ENCODE measurements around the gene PRKAG2.

The PRKAG2 gene

DNA sequence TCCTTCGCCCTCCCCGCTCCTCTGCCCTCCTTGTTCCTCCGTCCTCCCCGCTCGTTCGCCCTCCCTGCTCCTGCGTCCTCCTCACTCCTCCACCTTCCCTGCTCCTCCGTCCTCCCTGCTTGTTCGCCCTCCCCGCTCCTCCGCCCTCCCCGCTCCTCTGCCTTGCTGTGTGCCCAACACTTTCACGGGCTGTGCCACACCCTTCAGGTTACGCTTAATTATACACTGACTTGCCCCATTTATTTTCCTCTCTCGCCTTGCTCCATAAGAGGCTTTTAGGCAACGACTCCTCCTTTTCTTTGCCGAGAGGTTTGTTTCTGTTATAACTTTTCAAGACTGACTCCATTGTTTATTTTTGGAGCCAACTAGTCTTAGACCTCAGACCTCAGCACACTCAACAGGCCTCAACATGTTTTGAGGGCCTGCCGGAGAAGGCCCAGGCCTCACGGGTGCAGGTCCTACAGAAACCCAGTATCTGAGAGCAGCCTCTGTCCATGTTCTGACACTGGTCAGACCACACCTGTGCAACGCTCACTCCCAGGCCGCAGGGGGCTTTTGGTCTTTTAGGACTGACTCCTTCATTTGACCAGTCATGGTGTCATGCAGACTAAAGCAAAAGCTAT is 18.2 kb upstream of the PRKAG2 start:
- Mint-ChIP-seq H3K4me1 (ENCODE audit: low read depth) (no peaks in the 10 kb centered on the region), H3K36me3 (no peaks in the 10 kb centered on the region), H3K27ac (no peak overlapping the region), H3K4me3 (no peak overlapping the region), H3K9me3 (ENCODE audit: low read depth) (no peaks in the 10 kb centered on the region), H3K27me3 (peaks cover 5% of the 10 kb centered on the region)

GRCh38 chr7:151894111-151895007 is 17.4 kb upstream of the PRKAG2 start:
- Mint-ChIP-seq H3K27me3 (peaks cover 1% of the 10 kb centered on the region), H3K4me3 (no peak overlapping the region), H3K27ac (no peak overlapping the region), H3K36me3 (no peaks in the 10 kb centered on the region), H3K9me3 (ENCODE audit: low read depth) (no peaks in the 10 kb centered on the region), H3K4me1 (ENCODE audit: low read depth) (no peaks in the 10 kb centered on the region)

GRCh38 chr7:151893405-151893923 is 16.5 kb upstream of the PRKAG2 start:
- Mint-ChIP-seq H3K27ac (no peak overlapping the region), H3K36me3 (no peaks in the 10 kb centered on the region), H3K27me3 (peaks cover 1% of the 10 kb centered on the region), H3K9me3 (ENCODE audit: low read depth) (no peaks in the 10 kb centered on the region), H3K4me1 (ENCODE audit: low read depth) (no peaks in the 10 kb centered on the region), H3K4me3 (no peak overlapping the region)

DNA sequence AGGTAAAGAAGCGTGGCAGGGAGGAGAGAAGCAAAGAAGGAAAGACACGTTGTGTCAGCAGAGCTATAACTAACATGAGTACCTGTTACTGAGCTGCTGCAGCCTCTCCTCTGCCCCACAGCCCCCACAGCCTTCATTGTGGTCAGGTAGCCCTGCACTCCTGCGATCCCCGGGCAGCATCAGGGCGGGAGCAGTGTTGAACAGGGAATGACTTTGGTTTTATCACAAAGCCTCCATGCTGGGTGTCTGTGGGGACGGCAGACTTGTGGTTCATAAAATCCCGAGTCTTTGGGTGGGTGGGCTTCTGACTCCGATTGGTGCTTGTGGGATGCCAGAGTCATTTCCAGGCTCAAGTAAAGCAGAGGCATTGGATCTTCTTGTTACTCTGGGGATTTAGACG is 14.8 kb upstream of the PRKAG2 start:
- no peaks in the 10 kb centered on the region for H3K4me1 Mint-ChIP-seq (ENCODE audit: low read depth)
- H3K36me3 Mint-ChIP-seq = no peaks in the 10 kb centered on the region
- H3K4me3 Mint-ChIP-seq = no peak overlapping the region
- H3K9me3 Mint-ChIP-seq (ENCODE audit: low read depth) = no peaks in the 10 kb centered on the region
- no peak overlapping the region for H3K27ac Mint-ChIP-seq
- H3K27me3 Mint-ChIP-seq = peaks cover 1% of the 10 kb centered on the region

GRCh38 chr7:151891182-151891581 is 14.3 kb upstream of the PRKAG2 start:
- Mint-ChIP-seq H3K36me3 (no peaks in the 10 kb centered on the region), H3K4me3 (no peak overlapping the region), H3K27me3 (peaks cover 2% of the 10 kb centered on the region), H3K27ac (no peak overlapping the region), H3K9me3 (ENCODE audit: low read depth) (no peaks in the 10 kb centered on the region), H3K4me1 (ENCODE audit: low read depth) (no peaks in the 10 kb centered on the region)

DNA sequence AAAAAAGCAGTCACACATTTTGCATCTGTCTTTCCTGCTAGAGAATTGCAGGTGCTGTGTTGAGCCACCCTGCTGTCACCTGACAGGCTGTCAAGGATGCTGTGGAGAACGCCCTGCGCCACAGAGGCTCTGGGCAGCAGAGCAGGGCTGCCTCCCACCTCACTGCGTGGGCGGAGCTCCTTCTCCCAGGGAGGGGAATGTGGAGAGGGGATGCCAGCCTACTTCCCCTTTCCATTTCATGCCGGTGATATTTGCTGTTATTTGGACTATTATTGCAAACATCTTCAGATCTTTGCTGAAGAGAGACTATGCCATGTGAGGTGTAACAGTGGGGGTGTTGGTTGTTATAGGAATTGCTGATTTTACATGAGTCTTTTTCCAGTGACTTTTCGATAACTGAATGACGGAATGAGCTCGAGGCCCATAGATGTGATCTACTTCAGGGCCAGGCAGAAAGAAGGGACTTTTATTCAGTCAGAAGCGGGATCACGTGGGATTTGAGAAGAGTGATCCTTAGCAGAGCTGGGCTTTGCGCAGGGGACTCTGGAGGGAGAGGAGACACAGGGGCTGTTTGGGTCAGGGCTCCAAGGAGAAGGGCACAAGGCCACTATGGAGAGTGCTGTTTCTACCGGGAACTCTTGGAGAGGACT is 13.6 kb upstream of the PRKAG2 start:
- Mint-ChIP-seq H3K4me3 (no peak overlapping the region), H3K36me3 (no peaks in the 10 kb centered on the region), H3K4me1 (ENCODE audit: low read depth) (no peaks in the 10 kb centered on the region), H3K27ac (no peak overlapping the region), H3K27me3 (peaks cover 5% of the 10 kb centered on the region), H3K9me3 (ENCODE audit: low read depth) (no peaks in the 10 kb centered on the region)

GRCh38 chr7:151889406-151890354 is 12.8 kb upstream of the PRKAG2 start:
- no peak overlapping the region for H3K27ac Mint-ChIP-seq
- H3K9me3 Mint-ChIP-seq (ENCODE audit: low read depth) = no peaks in the 10 kb centered on the region
- no peaks in the 10 kb centered on the region for H3K4me1 Mint-ChIP-seq (ENCODE audit: low read depth)
- peaks cover 3% of the 10 kb centered on the region for H3K27me3 Mint-ChIP-seq
- no peaks in the 10 kb centered on the region for H3K36me3 Mint-ChIP-seq
- no peak overlapping the region for H3K4me3 Mint-ChIP-seq

GRCh38 chr7:151888079-151889067 is 11.5 kb upstream of the PRKAG2 start:
- H3K27me3 Mint-ChIP-seq = peaks cover 3% of the 10 kb centered on the region
- H3K36me3 Mint-ChIP-seq = no peaks in the 10 kb centered on the region
- no peaks in the 10 kb centered on the region for H3K9me3 Mint-ChIP-seq (ENCODE audit: low read depth)
- H3K4me3 Mint-ChIP-seq = no peak overlapping the region
- no peak overlapping the region for H3K27ac Mint-ChIP-seq
- H3K4me1 Mint-ChIP-seq (ENCODE audit: low read depth) = no peaks in the 10 kb centered on the region

DNA sequence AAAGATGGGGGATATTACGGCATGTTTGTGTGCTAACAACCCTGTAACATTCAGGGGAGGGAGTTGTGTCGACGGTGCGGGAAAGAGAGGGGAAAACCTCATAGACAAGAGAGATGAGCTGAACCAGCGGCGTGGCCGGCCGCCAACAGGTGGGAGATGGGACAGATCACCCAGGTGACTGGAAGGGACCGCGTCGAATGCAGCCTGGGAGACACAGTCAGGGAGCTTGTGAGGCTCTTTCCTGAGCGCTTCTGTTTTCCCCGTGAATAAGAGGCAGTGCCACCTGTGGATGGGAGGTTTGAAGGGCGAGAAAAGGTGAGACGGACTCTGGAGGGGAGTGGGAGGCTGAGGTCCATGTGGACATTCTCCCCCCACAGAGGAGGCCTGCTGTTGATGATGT is 9.9 kb upstream of the PRKAG2 start:
- Mint-ChIP-seq H3K4me1 (ENCODE audit: low read depth) (no peaks in the 10 kb centered on the region), H3K27ac (no peak overlapping the region), H3K27me3 (peaks cover 3% of the 10 kb centered on the region), H3K9me3 (ENCODE audit: low read depth) (no peaks in the 10 kb centered on the region), H3K36me3 (no peaks in the 10 kb centered on the region), H3K4me3 (no peak overlapping the region)

- Mint-ChIP-seq H3K4me3 (no peak overlapping the region), H3K4me1 (ENCODE audit: low read depth) (no peaks in the 10 kb centered on the region), H3K9me3 (ENCODE audit: low read depth) (no peaks in the 10 kb centered on the region), H3K27me3 (peaks cover 3% of the 10 kb centered on the region), H3K27ac (no peak overlapping the region), H3K36me3 (no peaks in the 10 kb centered on the region)
These were observed 8.3 kb upstream of the PRKAG2 start for GRCh38 chr7:151885202-151885580.

DNA sequence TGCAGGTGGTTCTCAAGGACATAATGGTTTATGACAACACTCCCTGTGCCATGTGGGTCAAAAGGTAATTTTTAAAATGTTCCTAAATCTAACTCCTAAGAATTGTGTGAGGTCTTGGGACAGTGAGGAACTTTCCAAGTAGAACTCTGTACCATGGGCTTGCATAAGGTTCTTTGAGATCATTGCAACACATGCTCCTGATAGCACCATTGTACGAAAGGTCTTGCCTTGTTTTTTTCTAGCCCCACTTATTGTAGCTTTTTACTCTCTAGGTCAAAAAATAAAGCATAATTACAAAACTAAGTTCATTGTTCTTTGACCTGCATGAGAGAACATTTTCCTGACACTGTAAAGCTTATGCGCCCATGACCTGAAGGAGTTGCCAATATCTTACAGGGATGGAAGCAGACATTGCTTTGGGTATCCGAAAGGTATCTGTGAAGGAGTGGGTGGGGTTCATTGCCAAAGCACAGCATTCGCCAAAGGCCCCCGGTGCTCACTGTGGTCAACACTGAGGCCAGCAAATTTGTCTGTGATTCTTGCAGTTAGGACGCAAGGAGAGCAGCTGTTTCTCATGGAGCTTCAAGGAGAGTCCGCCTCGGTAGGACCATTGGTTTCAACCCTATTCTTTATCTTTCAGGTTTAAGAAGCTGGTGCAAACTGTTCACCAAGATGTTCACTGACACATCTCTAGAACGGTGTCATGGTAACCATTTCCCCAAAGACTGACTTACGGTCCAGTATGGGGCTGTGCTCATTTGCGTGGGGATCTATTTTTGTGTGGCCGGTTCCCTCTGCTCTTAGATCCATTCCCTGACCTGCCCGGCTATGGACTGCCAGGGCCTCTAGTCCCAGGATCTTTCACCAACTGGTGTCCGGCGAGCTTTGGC is 7.6 kb upstream of the PRKAG2 start:
- Mint-ChIP-seq H3K4me1 (ENCODE audit: low read depth) (no peaks in the 10 kb centered on the region), H3K27ac (no peak overlapping the region), H3K9me3 (ENCODE audit: low read depth) (no peaks in the 10 kb centered on the region), H3K36me3 (no peaks in the 10 kb centered on the region), H3K27me3 (peaks cover 3% of the 10 kb centered on the region), H3K4me3 (no peak overlapping the region)

GRCh38 chr7:151883857-151884256 is 6.9 kb upstream of the PRKAG2 start:
- H3K27me3 Mint-ChIP-seq = peaks cover 3% of the 10 kb centered on the region
- no peak overlapping the region for H3K4me3 Mint-ChIP-seq
- H3K27ac Mint-ChIP-seq = no peak overlapping the region
- no peaks in the 10 kb centered on the region for H3K4me1 Mint-ChIP-seq (ENCODE audit: low read depth)
- H3K9me3 Mint-ChIP-seq (ENCODE audit: low read depth) = no peaks in the 10 kb centered on the region
- no peaks in the 10 kb centered on the region for H3K36me3 Mint-ChIP-seq

GRCh38 chr7:151882734-151883133 is 5.8 kb upstream of the PRKAG2 start:
- H3K27ac Mint-ChIP-seq = no peak overlapping the region
- H3K27me3 Mint-ChIP-seq = peaks cover 3% of the 10 kb centered on the region
- H3K36me3 Mint-ChIP-seq = no peaks in the 10 kb centered on the region
- H3K4me3 Mint-ChIP-seq = no peak overlapping the region
- no peaks in the 10 kb centered on the region for H3K9me3 Mint-ChIP-seq (ENCODE audit: low read depth)
- peaks cover 2% of the 10 kb centered on the region for H3K4me1 Mint-ChIP-seq (ENCODE audit: low read depth)
